B cell (primary cell): Measurements from ENCODE around the gene ETV1.

Experiments
- EZH2 ChIP-seq: IDR thresholded peaks from 2 replicates; pipeline ENCODE4 v1.6.1; 2012; ENCODE audit warnings: borderline replicate concordance, low read depth, mild to moderate bottlenecking, moderate library complexity, low read length; ENCODE audit not compliant: insufficient read depth, poor library complexity, severe bottlenecking
- TF ChIP-seq, protein P1 (sequence below): fragments of 200-600 bp; IDR thresholded peaks from one replicate; pipeline ENCODE4 v1.8.0; 2022; ENCODE audit warnings: antibody characterized with exemption, mild to moderate bottlenecking

DNA sequence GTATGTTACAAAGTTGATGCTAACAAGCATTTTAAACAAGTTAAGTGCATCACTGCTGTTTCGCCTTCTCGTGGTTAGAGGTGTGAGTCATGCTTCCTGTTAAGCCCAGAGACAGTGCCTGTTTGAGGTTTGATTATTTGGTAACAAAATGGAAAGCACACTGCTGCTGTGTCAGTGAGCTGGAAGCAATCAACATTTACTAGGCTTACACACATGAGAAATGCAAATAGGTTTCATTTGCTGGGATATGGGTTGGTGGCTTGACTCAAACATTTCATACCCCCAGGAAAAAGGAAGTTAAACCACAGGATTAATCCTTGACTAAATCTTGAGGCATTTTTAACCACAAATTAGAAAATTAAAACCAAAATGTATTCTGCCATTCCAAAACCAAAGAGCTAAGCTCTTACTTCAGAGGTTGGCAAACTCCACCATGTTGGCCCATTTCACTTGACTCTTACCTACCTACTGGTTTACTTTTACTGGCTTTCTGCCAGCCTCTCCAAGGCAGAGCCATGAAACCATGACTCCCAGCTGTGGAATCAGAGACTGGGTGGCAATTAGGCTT lies 139.2 kb downstream of the ETV1 start:
- TF ChIP-seq, protein P1, sequence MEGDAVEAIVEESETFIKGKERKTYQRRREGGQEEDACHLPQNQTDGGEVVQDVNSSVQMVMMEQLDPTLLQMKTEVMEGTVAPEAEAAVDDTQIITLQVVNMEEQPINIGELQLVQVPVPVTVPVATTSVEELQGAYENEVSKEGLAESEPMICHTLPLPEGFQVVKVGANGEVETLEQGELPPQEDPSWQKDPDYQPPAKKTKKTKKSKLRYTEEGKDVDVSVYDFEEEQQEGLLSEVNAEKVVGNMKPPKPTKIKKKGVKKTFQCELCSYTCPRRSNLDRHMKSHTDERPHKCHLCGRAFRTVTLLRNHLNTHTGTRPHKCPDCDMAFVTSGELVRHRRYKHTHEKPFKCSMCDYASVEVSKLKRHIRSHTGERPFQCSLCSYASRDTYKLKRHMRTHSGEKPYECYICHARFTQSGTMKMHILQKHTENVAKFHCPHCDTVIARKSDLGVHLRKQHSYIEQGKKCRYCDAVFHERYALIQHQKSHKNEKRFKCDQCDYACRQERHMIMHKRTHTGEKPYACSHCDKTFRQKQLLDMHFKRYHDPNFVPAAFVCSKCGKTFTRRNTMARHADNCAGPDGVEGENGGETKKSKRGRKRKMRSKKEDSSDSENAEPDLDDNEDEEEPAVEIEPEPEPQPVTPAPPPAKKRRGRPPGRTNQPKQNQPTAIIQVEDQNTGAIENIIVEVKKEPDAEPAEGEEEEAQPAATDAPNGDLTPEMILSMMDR, result no peak
- no peak for TF ChIP-seq EZH2
